Measurements from ENCODE around the gene CCR5AS.

Gene CCR5AS

DNA sequence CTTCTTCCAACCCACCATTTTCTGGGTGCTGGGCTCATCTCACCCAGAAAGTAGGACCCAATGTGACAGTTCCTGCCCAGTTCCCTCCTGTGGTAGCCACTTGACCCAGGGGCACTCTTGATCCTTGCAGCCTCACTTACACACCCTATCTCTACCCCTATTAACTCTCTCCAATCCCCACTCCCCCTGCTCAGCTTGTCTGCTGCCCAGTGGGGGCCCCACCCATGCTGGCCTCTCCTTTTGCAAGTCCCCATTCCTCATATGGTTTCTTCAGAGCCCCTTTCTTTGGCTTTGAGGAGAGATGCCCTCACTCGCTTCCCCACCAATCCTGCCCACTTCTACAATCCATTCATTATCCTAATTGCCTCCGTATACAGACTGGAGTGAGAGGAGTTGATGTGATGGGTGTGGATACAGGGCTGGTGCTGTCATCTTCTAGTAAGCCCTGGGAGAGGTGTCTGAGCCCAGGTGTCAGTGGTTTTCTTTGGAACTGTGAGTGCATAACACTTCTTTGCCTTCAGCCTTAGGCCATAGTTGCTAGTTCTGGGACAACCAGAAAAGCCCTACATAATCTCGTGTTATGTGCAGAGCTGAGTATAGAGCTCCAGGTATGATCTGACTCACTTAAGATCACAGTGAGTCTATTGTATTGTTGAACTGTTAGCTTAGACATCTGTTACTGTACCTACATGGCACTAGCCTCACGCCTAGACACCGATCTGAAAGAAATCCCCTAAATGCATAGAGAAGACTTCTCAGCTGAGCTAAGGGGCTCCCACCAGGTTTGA, 40.9 kb downstream of the CCR5AS start:
- intact Hi-C loops (cut with DNase I; ENCODE audit: low total_unique reads) = no loop called here
- Histone ChIP-seq H3K9me3 (no peaks in the 10 kb centered on the region), H3K4me1 (no peaks in the 10 kb centered on the region), H3K36me3 (no peaks in the 10 kb centered on the region), H3K27me3 (no peaks in the 10 kb centered on the region), H3K4me3 (no peak overlapping the region), H3K27ac (no peak overlapping the region)
- TF ChIP-seq POLR2A (IDR thresholded peaks at IDR 0.05) (no peak), CTCF (IDR thresholded peaks at IDR 0.05) (no peak)
- DNase-seq (ENCODE audit: low spot score in 2 of 2) = no peak

GRCh38 chr3:46365041-46365440, 41.8 kb downstream of the CCR5AS start:
- Histone ChIP-seq H3K4me1 (no peaks in the 10 kb centered on the region), H3K36me3 (no peaks in the 10 kb centered on the region), H3K9me3 (no peaks in the 10 kb centered on the region), H3K27ac (no peak overlapping the region), H3K4me3 (no peak overlapping the region), H3K27me3 (no peaks in the 10 kb centered on the region)
- intact Hi-C loops (cut with DNase I; ENCODE audit: low total_unique reads) = no loop called here
- no peak for DNase-seq (ENCODE audit: low spot score in 2 of 2)
- TF ChIP-seq POLR2A (IDR thresholded peaks at IDR 0.05) = no peak
- TF ChIP-seq POLR2AphosphoS5 (IDR thresholded peaks at IDR 0.05) = no peak
- no peak for TF ChIP-seq CTCF (IDR thresholded peaks at IDR 0.05)

GRCh38 chr3:46361408-46362283, 45.2 kb downstream of the CCR5AS start:
- no peaks in the 10 kb centered on the region for H3K4me1 ChIP-seq
- intact Hi-C loops (cut with DNase I; ENCODE audit: low total_unique reads) = no loop called here
- H3K4me3 ChIP-seq = no peak overlapping the region
- no peaks in the 10 kb centered on the region for H3K9me3 ChIP-seq
- no peak overlapping the region for H3K27ac ChIP-seq
- no peaks in the 10 kb centered on the region for H3K27me3 ChIP-seq
- DNase-seq (ENCODE audit: low spot score in 2 of 2) = no peak
- no peak for TF ChIP-seq POLR2AphosphoS5 (IDR thresholded peaks at IDR 0.05)
- TF ChIP-seq POLR2A (IDR thresholded peaks at IDR 0.05) = no peak
- no peak for TF ChIP-seq CTCF (IDR thresholded peaks at IDR 0.05)
- no peaks in the 10 kb centered on the region for H3K36me3 ChIP-seq

GRCh38 chr3:46360907-46361306, 46.0 kb downstream of the CCR5AS start:
- DNase-seq (ENCODE audit: low spot score in 2 of 2) = no peak
- TF ChIP-seq POLR2AphosphoS5 (IDR thresholded peaks at IDR 0.05) (no peak), POLR2A (IDR thresholded peaks at IDR 0.05) (no peak), CTCF (IDR thresholded peaks at IDR 0.05) (no peak)
- Histone ChIP-seq H3K9me3 (no peaks in the 10 kb centered on the region), H3K4me1 (no peaks in the 10 kb centered on the region), H3K27ac (no peak overlapping the region), H3K4me3 (no peak overlapping the region), H3K36me3 (no peaks in the 10 kb centered on the region), H3K27me3 (no peaks in the 10 kb centered on the region)
- intact Hi-C loops (cut with DNase I; ENCODE audit: low total_unique reads) = no loop called here
